Pancreas (tissue), 10 donors: ENCODE measurements around the gene RELL2. TPM values are rescaled to one million over a fixed set of nuclear protein-coding genes. Genes with fewer than 3 reads are reported as not detected.

ENCODE experiments used
- ATAC-seq, 4 donors: fragments of 200-7000 bp; cut with Tn5 transposase; one replicate each; pipeline versions ENCODE4 v1.8.0 to v1.9.1; 2020; ENCODE audit warnings: mild to moderate bottlenecking in 4 of 4, moderate library complexity in 4 of 4
- DNase-seq, 6 donors: peaks; one replicate each; pipeline ENCODE4 v3.0.0-alpha.2; 2020
- FAIRE-seq: peaks from 2 replicates; lab custom pipeline; 2012; peaks lifted over from hg19 to GRCh38; lab: Jason Lieb, UNC
- H3K27ac ChIP-seq, 4 donors: fragments of 200-600 bp; sonication (generic); 1 replicate in 3 of 4; 2 replicates in 1 of 4; pipeline versions ENCODE4 v1.5.0 to v1.8.0; 2020
- H3K27me3 ChIP-seq, 4 donors: fragments of 200-600 bp; one replicate each; pipeline ENCODE4 v1.8.0; 2021
- H3K36me3 ChIP-seq, 3 donors: fragments of 200-600 bp; sonication (generic) in 1 of 3; one replicate each; pipeline versions ENCODE4 v1.5.0 to v1.8.0; 2020 to 2021
- H3K4me1 ChIP-seq, 3 donors: fragments of 200-600 bp; one replicate each; pipeline ENCODE4 v1.8.0; 2021
- H3K4me3 ChIP-seq, 4 donors: fragments of 200-600 bp; sonication (generic) in 2 of 4; one replicate each; pipeline versions ENCODE4 v1.5.0 to v1.8.0; 2020 to 2021
- H3K9me3 ChIP-seq, 4 donors: fragments of 200-600 bp; one replicate each; pipeline ENCODE4 v1.8.0; 2021
- WGBS, 2 donors: extraction: QIAGEN DNeasy Blood & Tissue Kit; methylation state at CpG; one replicate each; pipeline ENCODE4 v1.1.7; 2013; 5-methylcytosine and 5-hydroxymethylcytosine counted together
- intact Hi-C, 3 donors: fragments of 100-400 bp; cut with DNase I; formaldehyde crosslinking; loops; one replicate each; pipeline versions ENCODE4 v1.11.1 to v1.14.2; 2022
- polyA plus RNA-seq, 2 donors: library from polyadenylated mRNA; stranded (reverse); fragments of 200-250 nt; gene quantifications; one replicate each; pipeline ENCODE4 v1.2.3, GENCODE V29; 2013
- total RNA-seq, 6 donors: library from RNA; stranded (reverse); fragmentation: NEBNext Ultra II Directional in 4 of 6; extraction: Animal tissue kit (Norgen Biotek cat#: 25700) in 4 of 6; gene quantifications; one replicate each; pipeline versions ENCODE4 v1.2.1 to v1.2.4, GENCODE V29; 2021 to 2023
- TF ChIP-seq, protein P1 (sequence below), 4 donors: fragments of 200-600 bp; sonication (generic) in 3 of 4; IDR thresholded peaks; one replicate each; pipeline versions ENCODE4 v1.5.0 to v1.8.0; 2021; ENCODE audit warnings: antibody characterized with exemption in 4 of 4
- donor health status: healthy with polysubstance abuse.
- donor health status: DM: no; HTN: no; CAD: no; lungs with moderate emphysema.
- donor health status: DM: no; HTN: no; CAD: no.
- donor health status: control.
- donor health status: control.
- donor health status: Bipolar disorder and iron deficiency.
- donor health status: DM: yes; HTN: yes; CAD: no.
- donor health status: DM: no; HTN: no; CAD: no.
- donor health status: DM: no; HTN: no; CAD: no.
- donor health status: DM: yes; HTN: yes; CAD: no.

The RELL2 gene
- total and polyA plus RNA-seq, 8 donors, result 0.67 to 9.0 (median 1.2) TPM

DNA sequence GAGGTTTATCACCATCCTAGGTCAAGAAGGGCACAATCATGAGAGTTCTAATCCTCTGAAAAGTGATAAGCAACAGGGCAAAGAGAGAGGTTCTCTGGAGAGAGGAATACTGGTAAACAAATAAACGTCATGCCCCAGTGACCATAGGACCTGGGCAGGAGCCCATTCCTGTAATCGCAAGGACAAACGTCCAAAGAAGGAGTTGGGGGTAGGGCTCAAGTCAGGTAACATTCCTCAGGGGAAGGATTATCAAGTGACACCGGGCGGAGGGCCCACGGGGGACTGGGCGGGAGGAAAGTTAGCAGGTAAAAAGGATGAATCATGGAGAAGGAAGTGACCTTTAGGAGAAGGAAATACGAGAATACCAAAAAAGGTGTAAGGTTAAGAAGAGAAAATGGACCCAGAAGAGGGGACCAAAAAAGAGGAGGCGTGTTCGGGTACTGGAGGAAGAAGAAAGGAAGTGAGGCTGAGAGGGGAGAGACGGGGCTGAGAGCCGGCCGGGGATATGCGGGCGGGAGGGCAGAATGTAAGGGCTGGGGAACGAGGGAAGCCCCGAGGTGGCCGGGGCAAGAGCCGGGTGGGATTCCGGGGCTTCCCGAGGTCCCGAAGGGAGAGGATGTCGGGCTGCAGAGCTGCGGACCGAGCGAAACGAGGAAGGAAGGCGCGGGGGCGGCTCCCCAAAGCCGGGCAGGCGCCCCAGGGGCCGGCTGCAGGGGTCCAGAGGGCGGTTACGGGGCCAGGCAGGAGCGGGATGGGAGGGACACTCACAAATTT, 18.6 kb upstream of the RELL2 start:
- TF ChIP-seq, protein P1, sequence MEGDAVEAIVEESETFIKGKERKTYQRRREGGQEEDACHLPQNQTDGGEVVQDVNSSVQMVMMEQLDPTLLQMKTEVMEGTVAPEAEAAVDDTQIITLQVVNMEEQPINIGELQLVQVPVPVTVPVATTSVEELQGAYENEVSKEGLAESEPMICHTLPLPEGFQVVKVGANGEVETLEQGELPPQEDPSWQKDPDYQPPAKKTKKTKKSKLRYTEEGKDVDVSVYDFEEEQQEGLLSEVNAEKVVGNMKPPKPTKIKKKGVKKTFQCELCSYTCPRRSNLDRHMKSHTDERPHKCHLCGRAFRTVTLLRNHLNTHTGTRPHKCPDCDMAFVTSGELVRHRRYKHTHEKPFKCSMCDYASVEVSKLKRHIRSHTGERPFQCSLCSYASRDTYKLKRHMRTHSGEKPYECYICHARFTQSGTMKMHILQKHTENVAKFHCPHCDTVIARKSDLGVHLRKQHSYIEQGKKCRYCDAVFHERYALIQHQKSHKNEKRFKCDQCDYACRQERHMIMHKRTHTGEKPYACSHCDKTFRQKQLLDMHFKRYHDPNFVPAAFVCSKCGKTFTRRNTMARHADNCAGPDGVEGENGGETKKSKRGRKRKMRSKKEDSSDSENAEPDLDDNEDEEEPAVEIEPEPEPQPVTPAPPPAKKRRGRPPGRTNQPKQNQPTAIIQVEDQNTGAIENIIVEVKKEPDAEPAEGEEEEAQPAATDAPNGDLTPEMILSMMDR (IDR thresholded peaks at IDR 0.05), result no peak
- intact Hi-C loops, result no loop called here
- 1% methylated on average over 22 to 36 of the region's 36 CpGs for WGBS, 2 donors
- Histone ChIP-seq H3K27me3 (no peaks in the 10 kb centered on the region), H3K9me3 (no peaks in the 10 kb centered on the region), H3K4me3 (peak overlapping the region; percentile 62 to 99 (median 86)), H3K4me1 (peaks cover 13 to 35% (median 14%) of the 10 kb centered on the region in 3 donors), H3K27ac (peak overlapping the region; percentile 93 to 99 (median 98)), H3K36me3 (peaks cover 0 to 20% (median 7%) of the 10 kb centered on the region in 3 donors)
- peak; percentile 68 to 79 (median 74) for ATAC-seq
- peak; percentile 81 to 96 (median 92) for DNase-seq
- no peak for FAIRE-seq

DNA sequence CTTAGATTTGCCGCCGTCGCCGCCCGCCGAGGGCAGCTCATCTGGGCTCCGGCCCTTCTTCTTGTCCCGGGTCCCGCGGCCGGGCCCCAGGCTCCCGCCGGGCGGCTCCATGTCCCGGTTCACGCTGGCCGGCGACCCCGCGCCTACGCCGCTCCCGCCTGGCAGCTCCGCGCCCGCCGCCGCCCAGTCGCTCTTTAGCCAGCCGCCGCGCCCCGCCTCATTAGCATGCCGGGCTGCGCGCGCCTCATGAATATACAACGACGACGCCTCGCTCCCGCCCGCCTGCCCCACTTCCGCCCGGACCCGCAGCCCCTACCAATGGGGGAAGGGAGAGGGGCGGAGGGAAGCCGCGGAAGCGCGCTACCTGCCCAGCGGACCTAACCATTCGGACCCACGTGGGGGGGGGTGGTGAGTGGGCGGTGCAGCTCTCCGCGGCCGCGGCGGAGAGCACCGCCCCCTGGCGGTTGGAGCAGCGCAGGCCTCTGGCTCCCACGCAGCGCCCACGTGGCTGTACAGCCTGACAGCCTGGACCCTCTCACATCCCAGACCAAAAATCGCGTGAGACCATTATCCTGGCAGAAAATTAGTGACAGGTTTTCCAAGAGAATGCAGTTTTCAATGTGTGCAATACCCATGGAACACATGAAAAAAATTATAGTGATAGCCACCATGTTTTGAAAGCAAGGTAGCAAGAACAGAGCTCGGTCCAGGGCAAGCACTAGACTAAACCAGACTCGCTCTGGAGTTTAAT, 17.8 kb upstream of the RELL2 start, which contains the start of gene DIAPH1:
Gene DIAPH1, minus strand, starts transcription at position 197 of the 751 bp plus-strand sequence. Its CDS starts 86 bp downstream, at position 111.
- intact Hi-C loops, result no loop called here
- Histone ChIP-seq H3K4me3 (peak within 1 kb of the TSS; percentile 62 to 99 (median 86)), H3K9me3 (no peaks in the 10 kb centered on the region), H3K27ac (peak within 1 kb of the TSS; percentile 93 to 99 (median 98)), H3K36me3 (peaks cover 0 to 28% (median 7%) of the 10 kb centered on the region in 3 donors), H3K4me1 (peaks cover 10 to 27% (median 12%) of the 10 kb centered on the region in 3 donors), H3K27me3 (no peaks in the 10 kb centered on the region)
- FAIRE-seq, result no peak
- WGBS, 2 donors, result 1% methylated on average over 42 to 70 of the region's 70 CpGs
- TF ChIP-seq, protein P1 (IDR thresholded peaks at IDR 0.05), result peak; percentile 94 to 99 (median 98)
- peak; percentile 98 to 99 (median 98) for DNase-seq
- ATAC-seq, result peak; percentile 91 to 96 (median 94)

DNA sequence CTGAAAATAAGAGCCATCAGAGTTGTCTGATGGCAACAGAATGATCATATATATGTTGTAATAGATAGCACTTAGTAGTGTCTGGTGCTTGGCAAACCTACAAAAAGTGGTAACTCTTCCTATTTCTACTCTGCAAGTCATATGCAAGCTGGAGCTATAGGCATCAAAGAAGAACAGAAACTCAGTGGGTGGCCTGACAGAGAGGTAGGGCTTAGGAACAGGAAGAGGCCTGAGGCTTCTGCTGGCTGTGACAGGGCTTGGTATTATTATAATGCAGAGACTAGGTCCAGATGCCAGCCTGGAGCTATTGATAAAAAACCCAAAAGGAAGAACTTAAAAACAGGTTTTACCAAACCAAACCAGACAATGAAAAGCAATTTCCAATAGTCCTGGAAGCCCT, 13.6 kb upstream of the RELL2 start:
- Histone ChIP-seq H3K4me1 (peaks cover 0 to 3% (median 3%) of the 10 kb centered on the region in 3 donors), H3K9me3 (no peaks in the 10 kb centered on the region), H3K27ac (no peak overlapping the region), H3K4me3 (no peak overlapping the region), H3K36me3 (peaks cover 0 to 48% (median 7%) of the 10 kb centered on the region in 3 donors), H3K27me3 (no peaks in the 10 kb centered on the region)
- intact Hi-C loops, result loop anchor here in 1 of 3 donors (5.0 kb wide), 1 partner anchor 36 kb away; no protein-coding TSS in a partner anchor
- ATAC-seq (no peak), DNase-seq (no peak), FAIRE-seq (no peak)
- TF ChIP-seq, protein P1 (IDR thresholded peaks at IDR 0.05), result no peak

DNA sequence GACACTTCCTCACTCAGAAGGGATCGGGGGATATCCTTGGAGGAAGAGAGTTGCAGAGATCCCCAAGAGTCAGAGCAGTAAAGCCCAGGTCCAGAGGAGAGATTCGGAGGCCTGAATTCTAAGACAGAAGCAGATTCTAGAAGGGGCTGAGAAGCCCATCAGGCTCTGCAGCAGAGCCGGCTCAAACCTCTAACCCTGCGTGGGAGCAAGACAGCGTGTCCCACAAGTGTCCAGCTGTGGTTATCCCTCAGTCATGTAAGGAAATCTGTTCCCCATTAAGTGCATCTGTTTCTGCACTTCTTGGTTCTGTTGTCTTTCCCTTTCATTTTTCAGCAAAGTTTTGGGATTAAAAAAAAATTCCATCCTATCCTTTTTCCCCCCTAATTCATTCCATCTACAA, 13.2 kb upstream of the RELL2 start:
- ATAC-seq, result no peak
- H3K36me3 ChIP-seq, result peaks cover 0 to 50% (median 7%) of the 10 kb centered on the region in 3 donors
- intact Hi-C loops, result loop anchor here in 1 of 3 donors (5.0 kb wide), 1 partner anchor 36 kb away; no protein-coding TSS in a partner anchor
- H3K27me3 ChIP-seq, result no peaks in the 10 kb centered on the region
- TF ChIP-seq, protein P1 (IDR thresholded peaks at IDR 0.05), result no peak
- no peak for DNase-seq
- H3K4me3 ChIP-seq, result no peak overlapping the region
- no peaks in the 10 kb centered on the region for H3K9me3 ChIP-seq
- WGBS, 2 donors, result 80 to 85% methylated on average over 5 of the region's 5 CpGs
- H3K4me1 ChIP-seq, result peaks cover 0 to 3% (median 3%) of the 10 kb centered on the region in 3 donors
- FAIRE-seq, result no peak
- no peak overlapping the region for H3K27ac ChIP-seq
